ENCODE data around the gene ASB6. TPM values are rescaled to one million over a fixed set of nuclear protein-coding genes. Genes with fewer than 3 reads are reported as not detected.

Gene ASB6
- total RNA-seq, 4 donors from 2014 or later, result 21.8 to 54.2 (median 29.6) TPM

DNA sequence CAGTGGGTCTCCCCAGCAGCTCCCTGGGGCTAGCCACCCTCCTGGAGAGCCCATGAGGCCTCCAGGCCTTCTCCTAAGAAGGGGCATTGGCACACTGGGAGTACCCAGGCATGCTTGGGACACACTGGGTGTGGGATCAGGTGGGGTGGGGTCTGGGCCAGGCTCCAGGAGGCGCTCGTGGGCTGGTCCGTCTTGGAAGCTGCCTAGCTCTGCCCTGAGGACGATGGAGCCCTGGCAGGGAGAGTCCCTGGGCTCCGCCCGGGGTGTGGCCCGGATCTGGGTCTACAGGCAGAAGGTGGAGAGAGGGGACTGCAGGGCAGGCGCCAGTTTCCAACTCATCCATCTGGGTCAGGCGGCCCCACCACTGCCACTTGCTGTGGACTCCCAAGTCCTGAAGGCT, 25.9 kb upstream of the ASB6 start:
- DNase-seq, result peak; percentile 22
- H3K27me3 ChIP-seq, result peaks cover 53% of the 10 kb centered on the region
- no peaks in the 10 kb centered on the region for H3K36me3 ChIP-seq
- no peak overlapping the region for H3K4me3 ChIP-seq
- WGBS, 2 donors (ENCODE audit: low coverage in 1 of 2), result 62% methylated on average over 9 of the region's 9 CpGs; no CpG with 5 or more reads in 1 of the 2 donors
- H3K4me1 ChIP-seq, result peaks cover 4 to 10% (median 7%) of the 10 kb centered on the region in 4 donors
- intact Hi-C loops (cut with DNase I; ENCODE audit: low total_unique reads) (no loop called here), in situ Hi-C loops (cut with MboI; ENCODE audit: low pct_ligation_motif_present in 1 of 4, low pct_unique_long_range_greater_than_20kb in 1 of 4, low sequenced_read_pairs in 3 of 4) (no loop called here)
- TF ChIP-seq, protein P1, sequence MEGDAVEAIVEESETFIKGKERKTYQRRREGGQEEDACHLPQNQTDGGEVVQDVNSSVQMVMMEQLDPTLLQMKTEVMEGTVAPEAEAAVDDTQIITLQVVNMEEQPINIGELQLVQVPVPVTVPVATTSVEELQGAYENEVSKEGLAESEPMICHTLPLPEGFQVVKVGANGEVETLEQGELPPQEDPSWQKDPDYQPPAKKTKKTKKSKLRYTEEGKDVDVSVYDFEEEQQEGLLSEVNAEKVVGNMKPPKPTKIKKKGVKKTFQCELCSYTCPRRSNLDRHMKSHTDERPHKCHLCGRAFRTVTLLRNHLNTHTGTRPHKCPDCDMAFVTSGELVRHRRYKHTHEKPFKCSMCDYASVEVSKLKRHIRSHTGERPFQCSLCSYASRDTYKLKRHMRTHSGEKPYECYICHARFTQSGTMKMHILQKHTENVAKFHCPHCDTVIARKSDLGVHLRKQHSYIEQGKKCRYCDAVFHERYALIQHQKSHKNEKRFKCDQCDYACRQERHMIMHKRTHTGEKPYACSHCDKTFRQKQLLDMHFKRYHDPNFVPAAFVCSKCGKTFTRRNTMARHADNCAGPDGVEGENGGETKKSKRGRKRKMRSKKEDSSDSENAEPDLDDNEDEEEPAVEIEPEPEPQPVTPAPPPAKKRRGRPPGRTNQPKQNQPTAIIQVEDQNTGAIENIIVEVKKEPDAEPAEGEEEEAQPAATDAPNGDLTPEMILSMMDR (IDR thresholded peaks at IDR 0.05), result no peak
- TF ChIP-seq POLR2A (IDR thresholded peaks at IDR 0.05) (no peak), EP300 (IDR thresholded peaks at IDR 0.05; ENCODE audit: low read depth) (no peak), POLR2AphosphoS5 (IDR thresholded peaks at IDR 0.05) (no peak)
- H3K27ac ChIP-seq, result no peak overlapping the region
- no peaks in the 10 kb centered on the region for H3K9me3 ChIP-seq

DNA sequence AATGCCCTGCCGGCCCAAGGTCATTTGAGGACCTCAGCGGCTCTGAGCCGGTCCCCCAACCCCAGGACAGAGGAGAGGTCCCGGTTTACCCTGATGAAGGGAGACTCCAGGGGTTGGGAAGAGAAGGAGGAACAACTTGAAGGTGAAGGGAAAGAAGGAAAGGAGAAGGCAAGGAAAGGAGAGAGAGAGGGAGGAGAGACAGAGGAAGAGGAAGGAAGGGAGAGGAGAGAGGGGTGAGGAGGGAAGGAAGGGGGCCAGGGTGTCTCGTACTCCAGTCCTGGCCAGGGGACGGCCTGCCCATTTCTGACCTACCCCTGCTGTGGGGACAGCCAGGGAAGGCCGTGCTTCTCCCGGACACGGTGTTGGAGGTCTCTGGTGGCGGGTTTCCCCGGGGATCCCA, 25.4 kb upstream of the ASB6 start:
- intact Hi-C loops (cut with DNase I; ENCODE audit: low total_unique reads), result no loop called here
- WGBS, 2 donors (ENCODE audit: low coverage in 1 of 2), result 40 to 79% methylated on average over 1 to 11 of the region's 11 CpGs

DNA sequence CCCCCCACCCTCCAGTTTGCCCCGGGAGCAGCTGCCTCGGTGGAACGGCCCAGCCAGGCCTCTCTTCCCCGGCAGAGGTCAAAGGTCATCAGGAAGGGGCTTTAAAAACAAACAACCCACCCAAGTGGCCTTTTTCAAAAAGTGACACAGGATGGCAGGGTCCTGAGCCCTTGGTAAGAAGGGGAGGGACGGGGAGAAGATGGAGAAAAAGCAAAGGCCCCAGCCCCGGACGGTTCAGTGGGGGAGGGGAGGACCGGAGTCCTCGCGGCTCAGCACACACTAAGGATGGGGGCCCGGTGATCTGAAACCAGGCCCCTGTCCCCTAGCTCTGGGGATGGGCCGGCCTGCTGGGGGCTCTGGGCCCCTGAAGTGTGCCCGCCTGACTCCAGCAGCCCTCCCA, 24.6 kb upstream of the ASB6 start:
- Histone ChIP-seq H3K36me3 (no peaks in the 10 kb centered on the region), H3K27ac (no peak overlapping the region), H3K4me3 (peak overlapping the region in 1 of 4 donors; percentile 11), H3K4me1 (peaks cover 4 to 10% (median 7%) of the 10 kb centered on the region in 4 donors), H3K9me3 (no peaks in the 10 kb centered on the region), H3K27me3 (peaks cover 53% of the 10 kb centered on the region)
- no peak for DNase-seq
- WGBS, 2 donors (ENCODE audit: low coverage in 1 of 2), result 25% methylated on average over 13 of the region's 13 CpGs; no CpG with 5 or more reads in 1 of the 2 donors
- in situ Hi-C loops (cut with MboI; ENCODE audit: low pct_ligation_motif_present in 1 of 4, low pct_unique_long_range_greater_than_20kb in 1 of 4, low sequenced_read_pairs in 3 of 4) (no loop called here), intact Hi-C loops (cut with DNase I; ENCODE audit: low total_unique reads) (no loop called here)
- no peak for TF ChIP-seq POLR2AphosphoS5 (IDR thresholded peaks at IDR 0.05)
- TF ChIP-seq, protein P1 (IDR thresholded peaks at IDR 0.05), result no peak
- TF ChIP-seq POLR2A (IDR thresholded peaks at IDR 0.05), result no peak
- TF ChIP-seq EP300 (IDR thresholded peaks at IDR 0.05; ENCODE audit: low read depth), result no peak

More for the DNA sequence above, 25.4 kb upstream of the ASB6 start:
- Histone ChIP-seq H3K4me1 (peaks cover 4 to 10% (median 7%) of the 10 kb centered on the region in 4 donors), H3K36me3 (no peaks in the 10 kb centered on the region), H3K9me3 (no peaks in the 10 kb centered on the region), H3K27me3 (peaks cover 53% of the 10 kb centered on the region), H3K27ac (no peak overlapping the region), H3K4me3 (no peak overlapping the region)
- in situ Hi-C loops (cut with MboI; ENCODE audit: low pct_ligation_motif_present in 1 of 4, low pct_unique_long_range_greater_than_20kb in 1 of 4, low sequenced_read_pairs in 3 of 4), result no loop called here
- no peak for DNase-seq
- TF ChIP-seq, protein P1 (IDR thresholded peaks at IDR 0.05), result no peak
- TF ChIP-seq POLR2A (IDR thresholded peaks at IDR 0.05) (no peak), EP300 (IDR thresholded peaks at IDR 0.05; ENCODE audit: low read depth) (no peak), POLR2AphosphoS5 (IDR thresholded peaks at IDR 0.05) (no peak)

DNA sequence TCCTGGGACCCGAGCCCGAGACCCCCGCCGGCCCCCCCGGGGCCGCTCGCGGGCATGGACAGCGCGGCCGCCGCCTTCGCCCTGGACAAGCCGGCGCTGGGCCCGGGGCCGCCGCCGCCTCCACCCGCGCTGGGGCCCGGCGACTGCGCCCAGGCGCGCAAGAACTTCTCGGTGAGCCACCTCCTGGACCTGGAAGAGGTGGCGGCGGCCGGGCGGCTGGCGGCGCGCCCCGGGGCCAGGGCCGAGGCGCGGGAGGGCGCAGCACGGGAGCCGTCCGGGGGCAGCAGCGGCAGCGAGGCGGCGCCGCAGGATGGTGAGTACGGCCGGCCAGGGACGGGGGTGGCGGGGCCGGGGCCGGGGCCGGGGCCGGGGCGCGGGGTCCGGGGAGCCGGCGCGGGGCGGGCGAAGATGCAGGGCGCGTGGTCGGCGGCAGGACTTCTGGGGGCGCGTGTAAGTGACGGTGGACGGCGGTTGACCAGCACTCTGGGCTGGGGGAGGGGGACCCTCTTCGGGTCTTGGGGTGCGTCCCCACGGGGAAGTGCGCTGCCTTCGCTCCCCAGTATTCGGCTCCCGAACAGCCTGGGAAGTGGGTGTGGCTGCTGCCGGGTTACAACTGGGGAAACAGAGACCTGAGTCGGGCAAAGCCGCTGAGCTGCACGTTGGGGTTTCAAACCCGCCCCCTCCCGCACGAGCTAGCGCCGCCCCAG, 24.0 kb upstream of the ASB6 start:
- Histone ChIP-seq H3K36me3 (no peaks in the 10 kb centered on the region), H3K4me3 (peak overlapping the region in 3 of 4 donors; percentile 4 to 47 (median 26)), H3K27me3 (peaks cover 54% of the 10 kb centered on the region), H3K4me1 (peaks cover 4 to 10% (median 7%) of the 10 kb centered on the region in 4 donors), H3K9me3 (no peaks in the 10 kb centered on the region), H3K27ac (no peak overlapping the region)
- intact Hi-C loops (cut with DNase I; ENCODE audit: low total_unique reads) (no loop called here), in situ Hi-C loops (cut with MboI; ENCODE audit: low pct_ligation_motif_present in 1 of 4, low pct_unique_long_range_greater_than_20kb in 1 of 4, low sequenced_read_pairs in 3 of 4) (no loop called here)
- TF ChIP-seq POLR2AphosphoS5 (IDR thresholded peaks at IDR 0.05), result no peak
- 7% methylated on average over 16 of the region's 88 CpGs; no CpG with 5 or more reads in 1 of the 2 donors for WGBS, 2 donors (ENCODE audit: low coverage in 1 of 2)
- DNase-seq, result no peak

All from transverse colon (tissue), 4 donors.